Dedifferentiated amniotic fluid mesenchymal stem cell (primary cell): Measurements from ENCODE around the gene EFNB2.

Source experiments
- DNase-seq: peaks from one replicate; pipeline ENCODE4 v3.0.0-alpha.2; 2016; ENCODE audit errors: extremely low spot score

The EFNB2 gene

GRCh38 chr13:106525865-106526264 is 9.6 kb downstream of the EFNB2 start:
- DNase-seq, result no peak

DNA sequence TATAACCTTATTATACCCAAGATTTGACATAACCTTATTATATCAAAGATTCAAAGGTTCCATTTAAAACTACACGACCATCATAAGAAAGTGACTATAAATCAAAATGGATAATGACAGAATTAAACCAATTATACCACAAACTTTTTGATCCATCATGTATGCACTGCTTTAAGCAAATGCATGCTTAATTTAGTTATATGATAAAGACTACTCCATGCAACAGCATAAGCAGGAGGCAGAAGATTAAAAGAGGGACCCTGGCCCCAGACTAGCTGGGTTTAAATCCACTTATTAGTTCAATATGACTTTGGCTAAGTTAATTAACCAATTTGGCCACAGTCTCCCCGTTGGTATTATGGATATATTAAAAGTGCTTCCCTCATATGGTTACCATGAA is 11.4 kb downstream of the EFNB2 start:
- DNase-seq, result no peak

DNA sequence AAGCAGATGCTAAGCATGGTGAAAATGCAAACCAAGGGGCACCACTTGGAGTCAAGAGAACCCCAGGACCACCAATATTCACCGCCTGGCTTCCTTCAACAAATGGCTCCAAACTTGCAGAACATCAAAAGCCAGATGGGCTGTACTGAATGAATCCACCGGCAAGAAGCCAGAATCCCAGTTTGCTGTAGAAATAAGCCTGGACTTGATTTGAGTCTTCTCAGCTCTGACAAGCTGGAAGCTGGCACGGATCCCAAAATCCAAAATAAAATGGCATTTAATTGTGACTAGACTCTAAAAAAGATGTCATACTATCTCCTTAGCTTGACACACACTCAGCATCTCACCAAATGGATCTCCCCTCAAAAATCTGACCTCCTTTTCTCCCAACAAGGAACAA is 11.9 kb downstream of the EFNB2 start:
- no peak for DNase-seq

DNA sequence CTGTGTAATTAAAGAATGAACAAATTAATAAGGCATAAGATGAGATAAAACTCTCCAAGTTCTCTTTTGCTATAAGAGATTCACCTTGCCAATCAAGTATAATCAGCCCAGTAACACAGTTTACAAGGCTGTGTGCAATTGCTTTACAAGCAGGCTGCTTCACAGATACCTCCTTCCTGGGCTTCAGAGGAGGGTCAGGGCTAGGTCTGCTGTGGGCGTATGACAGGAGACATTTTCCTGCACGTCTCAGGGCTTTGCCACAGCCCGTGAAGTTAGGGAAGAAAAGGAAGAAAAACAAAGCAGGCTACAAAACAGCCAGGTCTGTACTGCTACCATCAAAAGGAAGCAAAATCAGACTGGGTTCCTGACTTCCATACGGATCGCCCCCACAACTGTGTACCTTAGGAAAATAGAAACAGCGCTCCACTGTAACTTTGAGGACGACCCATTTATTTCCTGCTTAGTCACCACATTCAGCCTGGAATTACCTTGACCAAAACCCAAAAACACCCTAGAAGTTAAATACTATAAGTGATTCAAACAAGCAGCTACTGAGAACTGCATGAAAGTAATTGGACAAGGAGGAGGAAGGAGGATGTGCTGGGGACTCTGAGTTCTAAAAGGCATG is 12.4 kb downstream of the EFNB2 start:
- no peak for DNase-seq

- DNase-seq, result no peak
Observed at GRCh38 chr13:106522112-106522705, 13.3 kb downstream of the EFNB2 start.

DNA sequence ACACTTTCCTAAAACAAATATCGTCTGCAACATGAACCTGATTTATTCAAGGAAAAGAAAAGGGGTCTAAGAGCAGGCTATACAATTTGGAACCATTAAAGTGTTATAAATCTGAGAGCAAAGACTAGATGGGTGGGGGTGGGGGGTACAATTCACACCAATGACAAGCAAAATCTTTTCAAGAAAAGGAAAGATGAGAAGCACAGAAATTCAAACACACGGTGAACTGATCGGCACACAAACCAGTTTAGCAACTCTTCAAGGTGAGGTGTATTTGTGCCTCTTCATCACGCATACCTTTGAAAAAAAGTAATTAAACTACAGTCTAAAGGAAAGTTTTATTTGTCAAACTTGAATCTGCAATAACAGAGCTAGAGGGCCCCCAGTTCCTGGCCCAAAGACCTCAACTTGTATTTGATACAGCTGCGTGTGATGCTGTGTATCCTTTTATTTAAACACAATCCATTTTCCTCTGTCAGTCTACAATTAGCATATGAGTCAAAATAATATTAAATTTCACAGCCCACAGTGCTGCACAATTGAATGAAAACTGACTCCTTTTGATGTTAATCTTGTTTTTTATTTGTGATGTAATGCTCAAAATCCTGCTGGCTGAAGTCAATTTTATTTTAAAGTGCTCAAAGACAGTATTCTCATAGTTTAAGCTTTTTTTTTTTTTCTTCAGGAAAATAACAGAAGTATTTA is 14.2 kb downstream of the EFNB2 start:
- no peak for DNase-seq

- DNase-seq, result no peak
Observed at GRCh38 chr13:106520251-106521054, 15.0 kb downstream of the EFNB2 start.

GRCh38 chr13:106518512-106518911 is 16.9 kb downstream of the EFNB2 start:
- no peak for DNase-seq

DNA sequence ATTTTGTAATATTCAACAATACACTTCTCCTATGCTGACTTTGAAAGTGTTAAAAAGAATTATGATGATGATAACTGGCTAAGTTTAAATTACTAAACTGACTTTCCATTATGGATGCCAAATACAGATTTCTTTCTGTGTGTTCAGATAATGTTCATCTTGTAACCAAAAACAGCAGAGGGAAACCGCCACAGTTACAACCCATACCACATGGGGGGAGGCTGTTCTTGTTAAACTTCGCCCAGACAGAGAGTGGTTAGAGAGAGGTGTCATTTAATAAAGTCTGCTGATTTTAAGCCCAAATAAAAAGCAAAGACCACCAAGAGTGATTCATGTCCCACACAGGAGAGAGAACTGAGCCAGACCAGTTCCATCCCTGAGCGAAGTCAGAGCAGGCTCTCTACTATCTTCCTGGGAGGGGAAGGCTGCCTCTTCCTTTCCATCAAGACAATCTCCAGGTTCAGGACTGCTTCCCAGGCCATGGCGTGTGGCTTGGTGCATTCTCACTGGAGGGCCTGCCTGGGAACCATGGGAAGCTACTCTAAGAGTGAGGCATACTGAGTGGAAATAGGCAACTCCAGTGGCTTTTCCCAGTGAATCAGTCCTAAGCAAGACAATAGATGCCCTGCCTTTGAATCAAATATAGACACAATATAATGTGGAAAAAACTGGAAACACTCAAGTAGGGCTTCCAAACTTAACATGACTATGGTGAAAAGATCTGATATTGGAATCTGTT is 18.2 kb downstream of the EFNB2 start:
- DNase-seq, result no peak

DNA sequence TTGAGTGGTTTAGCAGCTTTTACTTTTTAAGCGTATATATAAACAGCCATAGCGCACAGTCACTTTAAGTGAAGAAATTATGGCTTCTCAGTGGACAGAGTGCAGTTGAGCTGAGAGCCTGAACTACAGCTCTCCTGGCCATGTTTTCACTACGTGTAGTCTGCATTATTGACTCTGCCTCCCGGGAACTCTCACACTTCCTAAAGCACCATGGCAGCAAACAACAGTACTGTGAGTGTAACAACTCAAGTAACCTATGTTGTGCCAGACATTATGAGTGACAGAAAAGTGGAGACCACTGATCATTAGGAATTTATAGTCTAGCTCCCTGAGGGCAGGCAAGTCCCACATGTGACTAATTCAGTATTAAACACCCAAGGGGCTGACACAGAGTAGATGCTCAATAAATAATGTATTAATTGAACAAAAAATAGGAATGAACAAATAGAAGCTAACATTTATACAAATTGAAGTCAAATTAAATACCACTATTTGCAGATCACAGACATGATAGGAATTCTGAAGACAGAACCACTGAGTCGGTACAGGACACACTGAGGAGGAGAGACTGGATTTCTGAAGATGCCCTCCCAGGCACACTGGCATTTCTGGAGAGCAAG is 19.7 kb downstream of the EFNB2 start:
- DNase-seq, result no peak

DNA sequence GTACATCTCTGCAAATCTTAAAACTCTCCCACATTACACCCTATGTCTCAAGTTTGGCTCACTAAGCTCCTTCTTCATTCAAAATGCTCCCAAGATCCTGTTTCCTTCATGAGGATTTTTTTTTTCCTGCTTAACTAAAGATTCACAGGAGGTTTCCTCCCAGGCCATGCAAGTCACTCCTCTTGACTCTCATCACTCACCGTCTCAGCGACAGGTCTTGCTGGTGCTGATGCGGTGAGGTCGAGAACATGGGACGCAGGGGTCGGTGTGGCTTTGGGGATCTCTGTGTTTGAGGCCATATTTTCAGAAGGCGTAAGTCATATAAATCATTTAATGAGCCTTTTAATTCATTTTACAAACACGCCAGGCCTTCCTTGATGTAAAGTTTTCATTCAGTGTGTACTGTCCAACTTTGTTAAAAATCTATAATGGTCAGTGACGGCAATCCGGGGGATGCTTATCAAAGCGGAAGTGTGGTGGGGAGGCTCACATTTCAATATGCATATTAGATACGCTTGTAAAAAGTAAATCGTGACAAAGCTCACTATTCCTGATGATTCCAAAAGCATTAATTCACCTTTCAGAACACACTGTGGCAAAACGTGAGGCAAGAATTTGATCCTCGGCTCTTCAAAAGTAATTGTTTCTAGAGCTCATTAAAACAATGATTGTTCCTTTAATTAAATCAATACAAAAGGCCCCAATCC is 20.4 kb downstream of the EFNB2 start:
- no peak for DNase-seq

DNA sequence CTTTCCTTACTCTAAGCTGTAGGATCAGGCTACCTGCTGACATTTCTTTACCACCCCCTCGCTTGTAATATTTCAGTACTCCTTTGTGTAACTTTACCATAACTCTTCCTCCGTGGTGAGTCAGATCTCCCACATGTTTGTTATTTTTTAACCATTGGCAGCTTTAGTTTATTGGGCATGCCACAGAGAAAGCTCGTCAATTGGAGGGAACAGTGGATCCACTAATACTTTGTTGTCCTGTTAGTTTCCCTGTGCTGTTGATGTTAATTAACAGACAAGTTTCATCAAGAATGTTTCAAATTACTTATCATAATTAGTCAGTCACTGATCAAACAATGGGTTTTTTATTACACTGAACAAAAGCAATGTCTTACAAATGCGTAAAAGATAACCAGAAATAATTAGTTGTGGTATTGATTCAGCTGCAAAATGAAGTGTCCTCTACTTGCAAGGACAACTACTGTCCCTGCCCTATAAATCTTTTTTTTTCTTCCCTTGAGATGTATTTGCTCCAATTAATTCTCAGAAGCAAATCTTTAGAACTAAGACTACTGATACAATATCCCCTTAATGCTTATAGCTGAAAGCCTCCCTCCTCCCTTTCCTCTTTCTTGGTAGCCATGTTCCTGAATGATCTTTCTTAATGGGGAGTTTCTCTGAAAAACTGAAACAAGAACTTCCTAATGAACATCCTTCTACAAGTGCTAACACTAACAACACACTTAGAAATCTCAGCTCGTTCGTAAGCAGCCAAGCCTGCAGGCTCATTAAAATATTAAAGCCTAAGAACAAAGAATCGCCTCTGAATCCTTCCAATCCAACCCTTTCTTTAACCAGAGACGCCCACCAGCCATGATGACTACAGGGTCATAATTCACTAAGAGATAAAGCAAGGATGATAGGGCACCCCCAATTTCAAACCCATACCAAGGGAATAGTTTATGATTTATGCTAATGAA is 22.2 kb downstream of the EFNB2 start:
- DNase-seq, result no peak

DNA sequence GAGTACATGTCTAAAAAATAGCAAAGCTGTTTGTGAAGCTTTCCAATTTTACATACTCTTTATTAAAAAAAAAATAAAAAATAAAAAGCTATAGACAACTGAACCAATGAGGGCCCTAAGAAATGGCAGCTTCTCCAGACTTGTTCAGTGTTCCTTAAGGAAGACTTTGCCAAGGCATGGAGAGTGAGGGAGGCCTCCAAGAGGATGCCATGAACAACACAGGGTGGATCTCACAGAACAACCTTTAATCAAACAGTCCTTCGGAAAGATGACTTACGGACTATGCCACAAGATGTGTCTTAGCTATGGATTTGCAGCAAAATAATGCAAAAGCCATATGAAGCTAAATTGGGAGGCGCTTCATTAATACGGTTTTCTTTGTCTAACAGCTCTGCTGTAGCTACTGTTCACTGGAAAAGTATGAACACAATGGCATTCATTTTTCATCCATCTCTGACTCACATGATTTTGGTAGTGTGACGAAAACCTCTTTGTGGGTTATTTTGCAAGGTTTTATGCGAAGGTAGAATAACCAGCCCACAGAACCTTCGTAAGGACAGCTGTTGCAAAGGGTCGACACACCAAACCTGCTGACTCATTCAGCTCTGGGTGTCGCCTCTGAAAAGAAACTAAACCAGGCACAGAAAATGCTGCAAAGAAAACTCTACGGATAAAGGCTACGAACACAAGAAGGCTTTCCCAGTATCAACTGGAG is 27.7 kb downstream of the EFNB2 start:
- peak; percentile 67 for DNase-seq

GRCh38 chr13:106506286-106506685 is 29.2 kb downstream of the EFNB2 start:
- no peak for DNase-seq

- DNase-seq, result no peak
Observed at GRCh38 chr13:106505732-106506131, 29.7 kb downstream of the EFNB2 start.

DNA sequence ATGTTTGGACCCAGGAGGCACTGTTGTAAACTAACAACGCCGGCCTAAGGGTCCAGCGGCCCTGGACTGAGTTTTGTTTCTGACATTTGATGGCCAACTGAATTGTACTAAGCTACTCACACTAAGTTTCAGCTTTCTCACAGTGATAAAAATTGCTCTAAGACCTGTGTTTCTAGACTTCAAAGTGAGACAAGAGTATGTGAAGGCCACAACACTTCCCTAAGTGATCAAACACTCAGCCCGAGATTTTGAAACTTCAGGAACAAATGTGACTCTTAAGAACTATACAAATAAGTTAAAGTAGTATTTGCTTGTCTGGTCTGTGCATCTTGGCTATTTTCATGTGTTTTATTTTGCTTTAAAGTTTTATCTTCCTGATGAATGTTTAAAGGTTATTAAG is 30.2 kb downstream of the EFNB2 start:
- no peak for DNase-seq

GRCh38 chr13:106503730-106504453 is 31.6 kb downstream of the EFNB2 start:
- no peak for DNase-seq

DNA sequence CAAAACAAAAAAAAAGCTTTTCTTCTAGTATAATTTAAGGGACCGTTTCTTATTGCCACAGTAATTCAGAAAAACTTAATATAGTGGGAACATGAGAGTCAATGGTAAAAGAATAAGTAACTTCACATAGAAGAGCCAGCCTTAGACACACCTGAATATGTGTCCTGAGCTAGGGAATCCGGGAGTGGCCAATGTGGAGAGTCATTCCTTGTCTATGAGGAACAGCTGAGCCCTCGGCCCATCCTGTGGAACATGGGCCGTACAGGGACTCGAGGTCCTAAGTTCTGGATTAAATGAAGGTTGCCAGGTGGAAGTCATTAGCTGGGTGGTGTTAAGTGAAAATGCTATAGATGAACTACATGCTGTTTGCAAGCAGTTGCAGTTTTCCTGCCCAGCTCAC is 32.2 kb downstream of the EFNB2 start:
- no peak for DNase-seq
